22Rv1 (cell line): ENCODE results near the gene HOXD10.

Source experiments
- CTCF ChIP-seq: fragments of 450-650 bp; IDR thresholded peaks from 2 replicates; pipeline ENCODE4 v1.5.1; 2017; ENCODE audit warnings: mild to moderate bottlenecking
- ZFX ChIP-seq: fragments of 450-650 bp; IDR thresholded peaks from 2 replicates; pipeline ENCODE4 v1.6.1; 2017; ENCODE audit warnings: antibody characterized with exemption, borderline replicate concordance

- TF ChIP-seq CTCF, result peak; percentile 71
- no peak for TF ChIP-seq ZFX
These were observed 28.3 kb upstream of the HOXD10 start for GRCh38 chr2:176088048-176088936.
